Measurements from ENCODE around the gene CA5B.
"Not testable (repeated sequence)": the region's sequence is repeated elsewhere in the genome, so short reads cannot be mapped to it uniquely, and the experiment has no call there.

Gene CA5B

DNA sequence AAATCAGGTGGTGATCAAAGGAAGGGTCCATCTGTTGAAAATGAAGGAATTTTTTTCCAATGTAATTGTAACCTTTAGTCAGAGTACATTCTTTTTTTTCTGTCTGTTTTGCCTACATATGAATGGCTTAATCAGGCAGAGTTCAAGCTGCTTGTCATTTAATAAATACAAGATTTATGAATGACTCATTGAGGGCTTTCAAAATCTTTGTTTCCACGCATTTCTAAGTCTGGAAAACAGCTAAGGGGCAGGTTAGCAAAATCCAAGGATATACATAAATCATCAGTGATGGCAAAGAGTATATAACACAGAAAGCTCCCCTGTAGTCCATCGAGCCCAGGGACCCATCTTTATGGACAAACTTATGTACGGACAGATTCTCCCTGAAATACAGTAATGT lies 1.8 kb downstream of the CA5B start:
- TF ChIP-seq, protein P1, sequence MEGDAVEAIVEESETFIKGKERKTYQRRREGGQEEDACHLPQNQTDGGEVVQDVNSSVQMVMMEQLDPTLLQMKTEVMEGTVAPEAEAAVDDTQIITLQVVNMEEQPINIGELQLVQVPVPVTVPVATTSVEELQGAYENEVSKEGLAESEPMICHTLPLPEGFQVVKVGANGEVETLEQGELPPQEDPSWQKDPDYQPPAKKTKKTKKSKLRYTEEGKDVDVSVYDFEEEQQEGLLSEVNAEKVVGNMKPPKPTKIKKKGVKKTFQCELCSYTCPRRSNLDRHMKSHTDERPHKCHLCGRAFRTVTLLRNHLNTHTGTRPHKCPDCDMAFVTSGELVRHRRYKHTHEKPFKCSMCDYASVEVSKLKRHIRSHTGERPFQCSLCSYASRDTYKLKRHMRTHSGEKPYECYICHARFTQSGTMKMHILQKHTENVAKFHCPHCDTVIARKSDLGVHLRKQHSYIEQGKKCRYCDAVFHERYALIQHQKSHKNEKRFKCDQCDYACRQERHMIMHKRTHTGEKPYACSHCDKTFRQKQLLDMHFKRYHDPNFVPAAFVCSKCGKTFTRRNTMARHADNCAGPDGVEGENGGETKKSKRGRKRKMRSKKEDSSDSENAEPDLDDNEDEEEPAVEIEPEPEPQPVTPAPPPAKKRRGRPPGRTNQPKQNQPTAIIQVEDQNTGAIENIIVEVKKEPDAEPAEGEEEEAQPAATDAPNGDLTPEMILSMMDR (IDR thresholded peaks at IDR 0.05; ENCODE audit: low read depth, low read length, missing control alignments) = no peak
- H3K4me3 ChIP-seq (ENCODE audit: low read depth, low read length) = no peak overlapping the region
- no peak for DNase-seq (ENCODE audit: low read depth)

DNA sequence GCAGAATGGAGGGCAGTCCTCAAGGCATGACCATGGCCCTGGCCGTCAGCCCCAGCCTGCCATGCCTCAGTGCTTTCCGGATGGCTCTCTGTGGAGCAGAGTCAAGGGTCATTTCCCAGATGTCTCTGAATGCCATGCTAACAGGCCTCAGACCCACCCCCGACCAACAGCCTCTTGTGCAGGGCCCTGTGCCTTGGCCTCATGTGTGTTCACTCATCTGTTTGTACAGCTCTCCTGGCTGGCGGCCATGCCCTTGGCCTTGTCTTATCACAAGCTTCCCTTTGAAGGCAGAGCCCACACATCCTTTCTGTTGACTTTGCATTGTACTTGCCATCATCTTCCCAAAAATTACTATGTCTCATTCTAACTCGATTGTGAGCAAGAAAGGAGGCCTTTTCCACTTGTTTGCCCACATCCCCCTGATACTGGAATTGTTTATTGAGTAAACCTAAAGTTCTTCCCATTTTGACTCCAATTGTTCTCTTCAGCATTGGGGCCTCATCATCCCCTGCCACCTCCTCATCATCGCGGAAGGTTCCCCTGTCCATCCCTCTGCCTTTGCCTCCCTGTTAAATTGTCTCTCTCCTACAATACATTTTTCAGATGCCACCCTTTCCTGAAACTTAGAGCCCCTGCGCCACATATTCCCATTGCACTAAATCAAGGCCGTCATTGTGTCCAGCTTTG lies 6.3 kb downstream of the CA5B start:
- TF ChIP-seq, protein P1 (IDR thresholded peaks at IDR 0.05; ENCODE audit: low read depth, low read length, missing control alignments) = no peak
- no peak for DNase-seq (ENCODE audit: low read depth)
- no peak overlapping the region for H3K4me3 ChIP-seq (ENCODE audit: low read depth, low read length)

DNA sequence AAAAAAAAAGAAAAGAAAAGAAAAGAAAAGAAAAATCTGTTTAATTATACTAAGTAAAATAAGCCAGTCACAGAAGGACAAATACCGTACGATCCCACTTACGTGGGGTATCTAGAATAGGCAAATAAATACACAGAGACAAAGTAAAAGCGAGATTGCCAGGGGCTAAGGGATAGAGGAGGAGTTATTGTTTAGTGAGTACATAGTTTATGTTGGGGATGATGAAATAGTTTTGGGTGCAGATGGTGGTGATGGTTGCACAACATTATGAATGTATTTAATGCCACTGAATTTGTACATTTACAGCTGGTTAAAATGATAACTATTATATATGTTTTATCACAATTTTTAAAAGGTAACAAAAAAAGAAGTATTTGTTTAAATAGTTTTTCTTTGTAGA lies 7.1 kb downstream of the CA5B start:
- no peak for DNase-seq (ENCODE audit: low read depth)
- TF ChIP-seq, protein P1 (IDR thresholded peaks at IDR 0.05; ENCODE audit: low read depth, low read length, missing control alignments) = no peak
- H3K4me3 ChIP-seq (ENCODE audit: low read depth, low read length) = no peak overlapping the region

DNA sequence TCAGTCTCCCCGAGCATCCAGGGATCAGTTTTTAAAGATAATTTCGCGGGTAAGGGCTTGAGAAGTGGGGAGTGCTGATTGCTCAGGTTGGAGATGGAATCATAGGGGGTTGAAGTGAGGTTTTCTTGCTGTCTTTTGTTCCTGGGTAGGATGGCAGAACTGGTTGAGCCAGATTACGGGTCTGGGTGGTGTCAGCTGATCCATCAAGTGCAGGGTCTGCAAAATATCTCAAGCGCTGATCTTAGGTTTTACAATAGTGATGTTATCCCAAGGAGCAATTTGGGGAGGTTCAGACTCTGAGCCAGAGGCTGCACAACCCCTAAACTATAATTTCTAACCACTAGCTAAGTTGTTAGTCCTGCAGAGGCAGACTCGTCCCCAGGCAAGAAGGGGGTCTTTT lies 8.6 kb downstream of the CA5B start:
- H3K4me3 ChIP-seq (ENCODE audit: low read depth, low read length); DNase-seq (ENCODE audit: low read depth): not testable (repeated sequence)

DNA sequence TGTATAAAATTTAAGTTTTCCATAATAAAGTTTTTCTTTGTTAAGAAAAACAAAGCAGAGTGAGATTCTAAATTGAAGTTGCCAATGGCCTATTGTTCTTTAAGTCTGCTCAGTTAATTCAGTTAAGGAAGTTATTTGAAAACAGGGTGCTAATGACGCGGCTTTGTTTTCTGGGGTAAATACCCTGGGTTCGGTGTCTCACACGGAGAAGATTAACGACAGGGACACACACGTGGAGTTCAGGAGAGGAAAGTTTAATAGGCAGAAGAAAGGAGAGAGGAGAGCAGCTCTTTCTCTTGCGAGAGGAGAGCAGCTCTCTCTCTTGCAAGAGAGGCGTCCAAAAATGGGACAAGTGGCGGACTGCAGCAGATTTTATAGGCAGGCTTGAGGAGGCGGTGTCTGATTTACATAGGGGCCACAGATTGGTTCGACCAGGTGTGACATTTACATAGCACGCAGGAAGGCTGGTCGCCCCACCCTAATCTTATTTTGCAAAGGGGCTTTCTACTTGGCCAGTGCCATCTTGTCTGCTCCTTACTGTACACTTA lies 9.6 kb downstream of the CA5B start:
- TF ChIP-seq, protein P1 (IDR thresholded peaks at IDR 0.05; ENCODE audit: low read depth, low read length, missing control alignments) = no peak
- DNase-seq (ENCODE audit: low read depth) = no peak
- H3K4me3 ChIP-seq (ENCODE audit: low read depth, low read length) = no peak overlapping the region

DNA sequence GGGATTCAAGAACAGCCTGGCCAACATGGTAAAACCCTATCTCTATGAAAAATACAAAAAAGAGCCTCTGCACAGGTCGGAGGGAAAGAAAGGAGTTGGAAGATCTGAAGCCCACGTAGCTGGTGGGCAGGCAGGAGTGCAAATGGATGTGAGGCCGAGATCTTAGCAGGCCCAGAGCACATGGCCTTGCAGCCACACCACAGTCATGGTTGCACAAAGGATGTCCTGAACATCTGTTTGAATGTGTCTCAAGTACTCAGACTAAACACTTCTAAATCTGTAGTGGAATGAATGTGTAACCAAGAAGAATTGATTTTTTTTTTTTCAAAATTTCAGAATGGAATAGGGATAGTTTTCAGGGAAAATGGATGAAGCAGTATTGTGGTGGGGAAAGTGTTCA lies 10.8 kb downstream of the CA5B start:
- no peak for DNase-seq (ENCODE audit: low read depth)
- TF ChIP-seq, protein P1 (IDR thresholded peaks at IDR 0.05; ENCODE audit: low read depth, low read length, missing control alignments) = no peak
- no peak overlapping the region for H3K4me3 ChIP-seq (ENCODE audit: low read depth, low read length)

DNA sequence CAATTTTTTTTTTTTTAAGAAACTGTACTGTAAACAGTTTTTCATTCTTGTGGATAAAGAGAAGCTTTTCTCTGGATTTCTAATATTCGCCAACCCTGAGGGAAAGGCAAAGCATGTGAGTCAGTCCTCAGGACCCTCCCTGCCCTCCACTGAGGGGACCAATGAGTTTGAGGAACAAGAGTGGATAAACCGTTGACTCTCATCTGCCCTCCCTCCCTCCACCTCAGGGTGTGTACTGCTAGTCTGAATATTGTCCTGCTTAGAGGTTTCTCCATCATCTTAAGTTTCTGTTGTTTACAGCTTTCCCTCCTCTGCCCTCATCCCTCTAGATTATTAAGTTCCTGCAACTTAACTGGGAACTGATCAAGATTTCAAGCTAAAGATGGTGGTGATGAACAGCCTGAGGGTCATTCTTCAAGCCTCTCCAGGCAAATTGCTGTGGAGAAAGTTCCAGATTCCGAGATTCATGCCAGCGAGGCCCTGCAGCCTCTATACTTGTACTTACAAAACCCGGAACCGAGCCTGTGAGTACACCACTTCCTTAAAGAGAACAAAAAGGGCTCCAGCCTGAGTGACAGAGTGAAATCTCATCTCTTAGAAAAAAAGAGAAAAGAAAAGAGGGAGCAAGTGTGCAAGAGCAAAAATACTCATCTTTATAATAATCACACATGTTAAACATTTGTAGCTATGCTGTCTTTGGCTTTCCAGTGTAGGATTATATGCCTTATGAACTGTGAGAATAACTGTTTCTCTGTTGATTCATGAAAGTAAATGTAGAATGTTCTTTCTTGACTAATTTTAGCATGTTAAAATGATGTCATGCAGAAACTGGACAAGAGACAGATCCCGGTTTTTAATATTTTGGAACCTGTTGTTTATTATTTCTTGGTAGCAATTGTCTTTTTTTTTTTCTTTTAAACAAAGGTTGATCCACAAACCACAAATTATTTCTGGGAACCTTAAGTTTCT lies 11.9 kb downstream of the CA5B start:
- no peak for DNase-seq (ENCODE audit: low read depth)
- H3K4me3 ChIP-seq (ENCODE audit: low read depth, low read length) = no peak overlapping the region

More for the DNA sequence above, 11.9 kb downstream of the CA5B start:
- TF ChIP-seq, protein P1 (IDR thresholded peaks at IDR 0.05; ENCODE audit: low read depth, low read length, missing control alignments) = no peak

Data from GM12864 (cell line).